GM12865 (cell line): ENCODE results near the gene HS3ST4.

Source experiments
- DNase-seq: peaks from one replicate; pipeline ENCODE4 v3.0.0; 2010; ENCODE audit warnings: low read depth
- H3K4me3 ChIP-seq: 2 replicates; pipeline ENCODE4 v1.5.1; 2011; ENCODE audit warnings: mild to moderate bottlenecking, low read depth, low read length, control low read depth
- TF ChIP-seq, protein P1 (sequence below): IDR thresholded peaks from 2 replicates; pipeline ENCODE4 v1.5.1; 2011; ENCODE audit warnings: low read length, control low read depth, low read depth, inconsistent platforms; ENCODE audit not compliant: insufficient read depth; ENCODE audit errors: missing control alignments

HS3ST4 gene

DNA sequence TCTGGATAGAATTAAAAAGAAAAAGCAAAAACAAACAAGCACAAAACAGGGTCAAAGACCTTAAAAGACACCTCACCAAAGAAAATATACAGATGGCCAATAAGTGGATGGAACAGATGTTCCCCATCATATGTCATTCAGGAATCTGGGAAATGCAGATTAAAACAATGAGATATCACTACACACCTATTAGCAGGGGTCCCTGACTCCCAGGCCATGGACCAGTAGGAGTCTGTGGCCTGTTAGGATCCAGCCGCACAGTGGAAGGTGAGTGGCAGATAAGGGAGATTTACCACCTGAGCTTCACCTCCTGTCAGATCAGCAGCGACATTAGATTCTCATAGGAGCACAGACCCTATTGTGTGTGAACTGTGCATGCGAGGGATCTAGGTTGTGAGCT lies 167.9 kb downstream of the HS3ST4 start:
- TF ChIP-seq, protein P1, sequence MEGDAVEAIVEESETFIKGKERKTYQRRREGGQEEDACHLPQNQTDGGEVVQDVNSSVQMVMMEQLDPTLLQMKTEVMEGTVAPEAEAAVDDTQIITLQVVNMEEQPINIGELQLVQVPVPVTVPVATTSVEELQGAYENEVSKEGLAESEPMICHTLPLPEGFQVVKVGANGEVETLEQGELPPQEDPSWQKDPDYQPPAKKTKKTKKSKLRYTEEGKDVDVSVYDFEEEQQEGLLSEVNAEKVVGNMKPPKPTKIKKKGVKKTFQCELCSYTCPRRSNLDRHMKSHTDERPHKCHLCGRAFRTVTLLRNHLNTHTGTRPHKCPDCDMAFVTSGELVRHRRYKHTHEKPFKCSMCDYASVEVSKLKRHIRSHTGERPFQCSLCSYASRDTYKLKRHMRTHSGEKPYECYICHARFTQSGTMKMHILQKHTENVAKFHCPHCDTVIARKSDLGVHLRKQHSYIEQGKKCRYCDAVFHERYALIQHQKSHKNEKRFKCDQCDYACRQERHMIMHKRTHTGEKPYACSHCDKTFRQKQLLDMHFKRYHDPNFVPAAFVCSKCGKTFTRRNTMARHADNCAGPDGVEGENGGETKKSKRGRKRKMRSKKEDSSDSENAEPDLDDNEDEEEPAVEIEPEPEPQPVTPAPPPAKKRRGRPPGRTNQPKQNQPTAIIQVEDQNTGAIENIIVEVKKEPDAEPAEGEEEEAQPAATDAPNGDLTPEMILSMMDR: no peak
- DNase-seq: no peak
- H3K4me3 ChIP-seq: no peak overlapping the region

GRCh38 chr16:25867041-25867440 lies 175.3 kb downstream of the HS3ST4 start:
- TF ChIP-seq, protein P1: no peak
- no peak for DNase-seq

GRCh38 chr16:25868106-25868505 lies 176.3 kb downstream of the HS3ST4 start:
- TF ChIP-seq, protein P1: no peak
- DNase-seq: no peak

More at GRCh38 chr16:25867041-25867440, 175.3 kb downstream of the HS3ST4 start:
- H3K4me3 ChIP-seq: no peak overlapping the region

DNA sequence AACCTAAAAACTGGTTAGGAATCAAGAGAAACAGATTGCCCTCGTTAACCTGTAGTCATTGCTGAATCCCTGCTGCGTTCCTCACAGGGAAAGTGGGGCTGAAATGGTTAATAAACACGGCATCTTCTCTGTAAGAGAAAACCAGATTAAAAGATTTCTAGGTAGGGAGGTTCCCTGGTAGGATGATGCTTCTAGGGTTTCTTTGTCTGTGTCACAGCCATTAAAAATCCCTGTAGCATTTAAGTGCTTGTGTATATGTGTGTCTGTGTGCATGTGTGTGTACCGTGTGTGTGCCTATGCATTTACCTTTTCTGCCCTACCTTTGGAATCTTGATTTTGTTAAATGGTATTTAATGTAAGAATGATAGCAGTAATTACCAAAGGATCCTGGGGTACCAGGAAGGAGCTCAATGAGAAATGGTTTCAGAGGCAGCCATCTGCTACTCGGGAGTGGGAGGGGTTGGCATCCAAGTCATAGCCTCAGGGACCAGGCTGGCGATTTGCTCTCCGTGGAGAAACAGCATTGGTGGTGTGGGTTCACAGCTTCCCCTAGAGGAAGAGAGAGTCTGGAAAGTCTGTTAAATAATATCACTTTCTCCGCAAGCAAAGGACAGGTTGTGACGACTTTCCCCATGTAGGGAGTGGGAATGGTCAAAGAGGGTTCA lies 177.1 kb downstream of the HS3ST4 start:
- TF ChIP-seq, protein P1: no peak
- no peak overlapping the region for H3K4me3 ChIP-seq
- no peak for DNase-seq

More at GRCh38 chr16:25868106-25868505, 176.3 kb downstream of the HS3ST4 start:
- no peak overlapping the region for H3K4me3 ChIP-seq

DNA sequence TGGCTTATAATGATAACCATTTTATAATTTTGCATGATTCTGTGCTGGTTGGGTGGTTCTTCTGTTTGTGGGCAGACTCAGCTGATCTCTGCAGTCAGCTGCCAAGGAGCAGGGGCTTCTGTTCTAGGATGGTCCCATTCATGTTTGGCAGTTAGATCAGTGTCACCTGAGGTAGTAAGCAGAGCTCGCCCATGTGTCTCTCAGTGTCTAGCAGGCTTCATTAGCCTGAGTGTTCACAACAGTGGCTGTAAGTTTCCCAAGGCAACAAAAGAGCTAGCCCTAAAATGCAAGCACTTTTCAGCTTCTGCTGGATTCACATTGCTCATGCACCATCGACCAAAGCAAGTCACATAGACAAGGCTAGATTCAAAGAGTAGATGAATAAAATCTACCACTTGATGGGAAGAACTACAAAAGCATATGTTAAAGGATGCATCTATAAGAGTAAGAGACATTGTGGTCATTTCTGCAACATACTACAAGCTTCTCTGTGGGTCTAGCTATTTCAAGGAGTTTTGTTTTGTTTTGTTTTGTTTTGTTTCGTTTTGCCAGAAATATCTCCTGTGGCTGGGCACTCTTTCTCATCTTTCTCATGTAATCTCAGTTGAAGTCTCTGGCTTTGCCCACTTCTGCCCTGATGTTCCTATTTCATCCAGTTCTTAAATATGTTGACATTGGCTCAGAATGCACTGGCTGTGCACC lies 180.8 kb downstream of the HS3ST4 start:
- TF ChIP-seq, protein P1: no peak
- no peak overlapping the region for H3K4me3 ChIP-seq
- no peak for DNase-seq

DNA sequence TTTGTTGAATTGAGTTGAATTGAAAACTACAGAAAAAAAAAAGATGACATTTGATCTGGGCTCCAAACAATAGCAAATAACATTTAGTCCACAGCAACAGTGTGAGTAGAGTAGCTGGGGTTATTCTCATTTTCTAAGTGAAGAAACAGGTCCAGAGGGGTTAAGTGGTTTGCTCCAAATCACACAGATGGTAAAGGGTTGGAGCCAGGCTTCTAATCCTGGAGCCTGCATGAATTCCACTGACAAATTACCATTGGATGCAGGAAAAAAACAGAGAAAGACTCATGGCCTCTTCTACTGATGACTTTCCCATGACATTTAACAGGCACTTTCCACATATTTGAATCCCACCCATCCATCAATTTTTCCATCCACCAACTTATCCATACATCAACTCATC lies 182.4 kb downstream of the HS3ST4 start:
- TF ChIP-seq, protein P1: no peak
- H3K4me3 ChIP-seq: no peak overlapping the region
- DNase-seq: no peak
